Peyer's patch (tissue), 4 donors: Measurements from ENCODE around the gene PPARA.

Experiments
- CTCF ChIP-seq, 6 experiments: fragments of 450-650 bp in 4 of 6; fragments of 200-600 bp in 2 of 6; sonication (generic) in 1 of 6; IDR thresholded peaks; one replicate each; pipeline ENCODE4 v1.5.1; 2017 to 2019; ENCODE audit warnings: antibody characterized with exemption in 6 of 6, mild to moderate bottlenecking in 3 of 6, moderate library complexity in 1 of 6
- POLR2A ChIP-seq, 2 donors: fragments of 450-650 bp; IDR thresholded peaks; one replicate each; pipeline ENCODE4 v1.5.1; 2017; ENCODE audit warnings: antibody characterized with exemption in 2 of 2, mild to moderate bottlenecking in 2 of 2, moderate library complexity in 2 of 2

- TF ChIP-seq CTCF (IDR thresholded peaks at IDR 0.05) (peak in 1 of 6 experiments; percentile 4), POLR2A (IDR thresholded peaks at IDR 0.05) (no peak)
Observed at GRCh38 chr22:46171940-46172339, 21.6 kb downstream of the PPARA start.
